Endothelial cell of umbilical vein (primary cell): ENCODE data around the gene BMPR1B. TPM values are rescaled to one million over a fixed set of nuclear protein-coding genes. Genes with fewer than 3 reads are reported as not detected.

Experiments
- BruUV-seq: library from RNA; stranded (reverse); fragments of 400-500 nt; replicated peaks from 2 replicates; lab custom pipeline; 2021; lab: Mats Ljungman, UMichigan
- CTCF ChIA-PET: fragments of 300-600, 350-600 bp; sonication (Branson Sonifier 250); formaldehyde crosslinking; loops from one replicate; lab custom pipeline; 2021; ENCODE audit warnings: antibody characterized with exemption, inconsistent platforms; lab: Charles Lee
- POLR2A ChIA-PET: fragments of 300-600, 350-600 bp; sonication (Branson Sonifier 250); formaldehyde crosslinking; loops from one replicate; lab custom pipeline; 2021; ENCODE audit warnings: antibody characterized with exemption, inconsistent platforms; lab: Charles Lee
- DNase-seq: peaks from one replicate; pipeline ENCODE4 v3.0.0-alpha.2; 2011; ENCODE audit warnings: low read depth, low spot score
- FAIRE-seq: peaks from 2 replicates; lab custom pipeline; 2011; peaks lifted over from hg19 to GRCh38; lab: Jason Lieb, UNC
- H2AFZ ChIP-seq: 2 replicates; pipeline ENCODE4 v1.6.0; 2012; ENCODE audit warnings: low read depth, low read length, control low read depth, inconsistent platforms
- H3K27ac ChIP-seq: 2 replicates; pipeline ENCODE4 v1.5.1; 2011; ENCODE audit warnings: low read depth, mild to moderate bottlenecking, control low read depth, low read length, moderate library complexity; ENCODE audit not compliant: insufficient read depth
- H3K27me3 ChIP-seq, 2 experiments: 2 replicates each; pipeline versions ENCODE4 v1.6.0 to v1.6.1; 2011; ENCODE audit warnings: low read length in 2 of 2, mixed read lengths in 1 of 2; ENCODE audit not compliant: control insufficient read depth in 2 of 2, insufficient read depth in 2 of 2
- H3K36me3 ChIP-seq, 2 experiments: 2 replicates in 1 of 2; 3 replicates in 1 of 2; pipeline ENCODE4 v1.5.1; 2011; ENCODE audit warnings: low read length in 2 of 2, mild to moderate bottlenecking in 1 of 2, moderate library complexity in 1 of 2; ENCODE audit not compliant: control insufficient read depth in 2 of 2, insufficient read depth in 2 of 2; ENCODE audit errors: extremely low read depth in 1 of 2
- H3K4me1 ChIP-seq: 3 replicates; pipeline ENCODE4 v1.5.1; 2011; ENCODE audit warnings: mild to moderate bottlenecking, low read length; ENCODE audit not compliant: control insufficient read depth, insufficient read depth; ENCODE audit errors: extremely low read depth
- H3K4me2 ChIP-seq: 2 replicates; pipeline ENCODE4 v1.6.1; 2011; ENCODE audit warnings: low read length, control low read depth, mixed read lengths; ENCODE audit not compliant: insufficient read depth
- H3K4me3 ChIP-seq, 3 experiments: fragments of 200-600 bp in 1 of 3; sonication (generic), shearing (Covaris generic) in 1 of 3; replicated peaks in 1 of 3; 2 replicates each; pipeline ENCODE4 v1.5.1; 2011 to 2016; ENCODE audit warnings: control low read depth in 3 of 3, low read length in 3 of 3, mild to moderate bottlenecking in 2 of 3, inconsistent platforms in 1 of 3, low read depth in 1 of 3, moderate library complexity in 1 of 3; ENCODE audit not compliant: insufficient read depth in 1 of 3
- H3K79me2 ChIP-seq: 2 replicates; pipeline ENCODE4 v1.6.0; 2012; ENCODE audit warnings: low read length, inconsistent platforms; ENCODE audit not compliant: control insufficient read depth, insufficient read depth
- H3K9ac ChIP-seq: replicated peaks from 2 replicates; pipeline ENCODE3; 2011; ENCODE audit warnings: low read length, control low read depth; ENCODE audit not compliant: insufficient read depth; ENCODE audit errors: extremely low read depth
- H3K9me1 ChIP-seq: replicated peaks from 3 replicates; pipeline ENCODE4 v1.6.0; 2011; ENCODE audit warnings: mild to moderate bottlenecking, low read length; ENCODE audit not compliant: control insufficient read depth, insufficient read depth; ENCODE audit errors: extremely low read depth
- H3K9me3 ChIP-seq: replicated peaks from 2 replicates; pipeline ENCODE4 v1.5.1; 2012; ENCODE audit warnings: low read length, inconsistent platforms; ENCODE audit not compliant: control insufficient read depth, insufficient read depth
- H4K20me1 ChIP-seq: replicated peaks from 2 replicates; pipeline ENCODE3; 2011; ENCODE audit warnings: mild to moderate bottlenecking, low read length; ENCODE audit not compliant: control insufficient read depth, insufficient read depth; ENCODE audit errors: extremely low read depth
- CTCF ChIP-seq, 2 donors: IDR thresholded peaks; 1 replicate in 1 of 2; 2 replicates in 1 of 2; pipeline ENCODE4 v1.5.1; 2011; ENCODE audit warnings: low read length in 2 of 2, mild to moderate bottlenecking in 2 of 2, moderate library complexity in 2 of 2, control low read depth in 1 of 2, inconsistent platforms in 1 of 2, low read depth in 1 of 2; ENCODE audit not compliant: insufficient read depth in 1 of 2; ENCODE audit errors: extremely low read depth in 1 of 2
- EZH2 ChIP-seq: IDR thresholded peaks from 2 replicates; pipeline ENCODE4 v1.6.1; 2012; ENCODE audit warnings: borderline replicate concordance, low read depth, mild to moderate bottlenecking, moderate library complexity, low read length, inconsistent platforms; ENCODE audit not compliant: severe bottlenecking
- FOS ChIP-seq: IDR thresholded peaks from 2 replicates; pipeline ENCODE4 v1.6.1; 2011; ENCODE audit warnings: mild to moderate bottlenecking, low read length, moderate library complexity, borderline replicate concordance; ENCODE audit not compliant: insufficient read depth
- GATA2 ChIP-seq: IDR thresholded peaks from 2 replicates; pipeline ENCODE4 v1.7.0; 2011; ENCODE audit warnings: low read depth, mild to moderate bottlenecking, moderate library complexity, mixed read lengths, low read length; ENCODE audit not compliant: insufficient read length, insufficient read depth
- JUN ChIP-seq: IDR thresholded peaks from 2 replicates; pipeline ENCODE4 v1.6.1; 2011; ENCODE audit warnings: borderline replicate concordance, low read depth; ENCODE audit not compliant: insufficient read length, insufficient read depth
- MAX ChIP-seq: IDR thresholded peaks from 2 replicates; pipeline ENCODE4 v1.6.1; 2011; ENCODE audit not compliant: insufficient read depth, insufficient read length
- MYC ChIP-seq: IDR thresholded peaks from one replicate; pipeline ENCODE4 v1.6.1; 2011; ENCODE audit warnings: mild to moderate bottlenecking, low read depth, low read length
- POLR2A ChIP-seq: IDR thresholded peaks from 2 replicates; pipeline ENCODE4 v1.6.1; 2012; ENCODE audit warnings: low read depth, mild to moderate bottlenecking, control low read depth, low read length
- POLR2AphosphoS5 ChIP-seq: IDR thresholded peaks from 2 replicates; pipeline ENCODE4 v1.6.1; 2012; ENCODE audit warnings: low read depth, mild to moderate bottlenecking, control low read depth, low read length, moderate library complexity; ENCODE audit not compliant: insufficient read depth
- dilution Hi-C: fragments of 300-500 bp; cut with MboI; formaldehyde crosslinking; loops from one replicate; pipeline ENCODE4 v1.15.0; 2019; ENCODE audit warnings: low sequenced_read_pairs; ENCODE audit not compliant: extremely low pct_ligation_motif_present
- intact Hi-C: fragments of 100-400 bp; cut with micrococcal nuclease; formaldehyde crosslinking; loops from one replicate; pipeline ENCODE4 v1.10.0; 2022
- polyA plus RNA-seq, 4 experiments: library from polyadenylated mRNA; depleted of rRNA in 3 of 4; stranded (reverse) in 3 of 4; unstranded in 1 of 4; fragments of >200 nt; gene quantifications; 2 replicates each; pipeline versions ENCODE4 v1.2.1 to v1.2.3, GENCODE V29; 2011 to 2012; ENCODE audit warnings: missing spikeins in 1 of 4
- total RNA-seq: library from RNA; stranded (reverse); gene quantifications from 2 replicates; pipeline ENCODE4 v1.2.3, GENCODE V29; 2021

The BMPR1B gene
- total and polyA plus RNA-seq, 2 donors (not counting 3 experiments of a cell fraction or from before 2014, with no cell fraction given) = 0.28 to 2.1 TPM

- CTCF ChIA-PET = interaction anchor here (1.0 kb wide), 1 partner anchor 10 kb away, joined by 3 read pairs; no protein-coding TSS in a partner anchor
Measured at GRCh38 chr4:94741304-94741703, 16.5 kb upstream of the BMPR1B start.

More at GRCh38 chr4:94741304-94741703, 16.5 kb upstream of the BMPR1B start:
- no peaks in the 10 kb centered on the region for H3K4me1 ChIP-seq
- no peaks in the 10 kb centered on the region for H4K20me1 ChIP-seq
- TF ChIP-seq JUN (no peak), CTCF (IDR thresholded peaks at IDR 0.05; ENCODE audit: extremely low read depth in 1 of 2, insufficient read depth in 1 of 2, low read depth in 1 of 2, low read length in 2 of 2) (no peak), MAX (no peak), EZH2 (no peak), POLR2AphosphoS5 (no peak), FOS (no peak), MYC (no peak), GATA2 (no peak), POLR2A (no peak)
- POLR2A ChIA-PET = no interaction called here
- DNase-seq (no peak), FAIRE-seq (no peak)
- no peak overlapping the region for H3K27ac ChIP-seq
- BruUV-seq = no TSS peak
- H3K9ac ChIP-seq = no peak overlapping the region
- dilution Hi-C loops (no loop called here), intact Hi-C loops (no loop called here)
- H3K9me1 ChIP-seq = no peaks in the 10 kb centered on the region
- H3K9me3 ChIP-seq = no peaks in the 10 kb centered on the region
- no peak overlapping the region for H3K4me2 ChIP-seq
- no peaks in the 10 kb centered on the region for H3K27me3 ChIP-seq
- H2AFZ ChIP-seq = no peak overlapping the region
- no peak overlapping the region for H3K4me3 ChIP-seq
- no peaks in the 10 kb centered on the region for H3K36me3 ChIP-seq
- no peaks in the 10 kb centered on the region for H3K79me2 ChIP-seq
